CD14-positive monocyte (primary cell): ENCODE data around the gene ACAT1. TPM values are rescaled to one million over a fixed set of nuclear protein-coding genes. Genes with fewer than 3 reads are reported as not detected.
A peak's percentile ranks its signal among the peaks of the same experiment; 100 is the strongest.

ENCODE experiments used
- DNase-seq, 3 donors: peaks; one replicate each; pipeline ENCODE4 v3.0.0-alpha.2; 2011 to 2022
- H2AFZ ChIP-seq: 2 replicates; pipeline ENCODE4 v1.6.0; 2012; ENCODE audit warnings: mild to moderate bottlenecking, low read depth, low read length, inconsistent platforms; ENCODE audit not compliant: insufficient read depth, poor library complexity, severe bottlenecking
- H3K27ac ChIP-seq, 2 donors: 1 replicate in 1 of 2; 2 replicates in 1 of 2; pipeline ENCODE4 v1.5.1; 2012 to 2013; ENCODE audit warnings: low read length in 2 of 2, control low read depth in 1 of 2, inconsistent platforms in 1 of 2, low read depth in 1 of 2, mild to moderate bottlenecking in 1 of 2
- H3K27me3 ChIP-seq, 2 donors: one replicate each; pipeline versions ENCODE4 v1.6.0 to v1.6.1; 2011 to 2013; ENCODE audit warnings: low read length in 2 of 2; ENCODE audit not compliant: control insufficient read depth in 2 of 2, insufficient read depth in 2 of 2
- H3K36me3 ChIP-seq, 2 donors: replicated peaks in 1 of 2; 1 replicate in 1 of 2; 2 replicates in 1 of 2; pipeline versions ENCODE4 v1.5.1 to v1.6.1; 2012 to 2013; ENCODE audit warnings: low read length in 2 of 2, control low read depth in 1 of 2, inconsistent platforms in 1 of 2, mild to moderate bottlenecking in 1 of 2; ENCODE audit not compliant: insufficient read depth in 2 of 2, control insufficient read depth in 1 of 2
- H3K4me1 ChIP-seq, 2 donors: 1 replicate in 1 of 2; 2 replicates in 1 of 2; pipeline versions ENCODE4 v1.5.1 to v1.6.1; 2012 to 2013; ENCODE audit warnings: low read length in 2 of 2, control low read depth in 1 of 2, inconsistent platforms in 1 of 2, mild to moderate bottlenecking in 1 of 2, moderate library complexity in 1 of 2; ENCODE audit not compliant: insufficient read depth in 2 of 2, control insufficient read depth in 1 of 2
- H3K4me2 ChIP-seq: replicated peaks from 2 replicates; pipeline ENCODE3; 2012; ENCODE audit warnings: low read length, moderate library complexity, mild to moderate bottlenecking; ENCODE audit not compliant: poor library complexity, severe bottlenecking; ENCODE audit errors: extremely low read depth
- H3K4me3 ChIP-seq, 3 experiments: fragments of 200-600 bp in 1 of 3; sonication (generic) in 1 of 3; replicated peaks in 1 of 3; 1 replicate in 2 of 3; 2 replicates in 1 of 3; pipeline ENCODE4 v1.5.1; 2011 to 2013; ENCODE audit warnings: low read length in 3 of 3, mild to moderate bottlenecking in 3 of 3, control low read depth in 2 of 3, low read depth in 2 of 3, inconsistent platforms in 1 of 3, moderate library complexity in 1 of 3
- H3K79me2 ChIP-seq: 2 replicates; pipeline ENCODE4 v1.6.0; 2012; ENCODE audit warnings: mild to moderate bottlenecking, control low read depth, inconsistent platforms, low read length, moderate library complexity; ENCODE audit not compliant: insufficient read depth
- H3K9ac ChIP-seq: 2 replicates; pipeline ENCODE4 v1.6.0; 2017; ENCODE audit warnings: low read length, mild to moderate bottlenecking; ENCODE audit not compliant: insufficient read depth, poor library complexity, severe bottlenecking
- H3K9me3 ChIP-seq, 2 donors: replicated peaks in 1 of 2; 1 replicate in 1 of 2; 2 replicates in 1 of 2; pipeline versions ENCODE4 v1.5.1 to v1.6.1; 2012 to 2013; ENCODE audit warnings: low read length in 2 of 2, control low read depth in 1 of 2; ENCODE audit not compliant: control insufficient read depth in 1 of 2, insufficient read depth in 1 of 2
- H4K20me1 ChIP-seq: 2 replicates; pipeline ENCODE4 v1.6.0; 2012; ENCODE audit warnings: mild to moderate bottlenecking, low read length, control low read depth, moderate library complexity; ENCODE audit not compliant: insufficient read depth
- H3K27ac Mint-ChIP-seq, 7 donors: one replicate each; pipeline ENCODE4 v1.8.0; 2020; ENCODE audit warnings: mild to moderate bottlenecking in 7 of 7, mixed read lengths in 7 of 7, moderate library complexity in 6 of 7, inconsistent platforms in 2 of 7
- H3K27me3 Mint-ChIP-seq, 3 donors: one replicate each; pipeline ENCODE4 v1.8.0; 2021 to 2022; ENCODE audit warnings: low read depth in 3 of 3, mild to moderate bottlenecking in 3 of 3, mixed read lengths in 3 of 3, moderate library complexity in 3 of 3, inconsistent platforms in 1 of 3
- H3K36me3 Mint-ChIP-seq, 2 donors: one replicate each; pipeline ENCODE4 v1.8.0; 2020; ENCODE audit warnings: mixed read lengths in 2 of 2, inconsistent platforms in 1 of 2, mild to moderate bottlenecking in 1 of 2
- H3K4me1 Mint-ChIP-seq: one replicate; pipeline ENCODE4 v1.8.0; 2020; ENCODE audit warnings: mild to moderate bottlenecking, mixed read lengths
- H3K4me3 Mint-ChIP-seq, 2 donors: one replicate each; pipeline ENCODE4 v1.8.0; 2020; ENCODE audit warnings: mild to moderate bottlenecking in 2 of 2, mixed read lengths in 2 of 2, moderate library complexity in 1 of 2
- H3K9me3 Mint-ChIP-seq, 7 donors: one replicate each; pipeline ENCODE4 v1.8.0; 2020 to 2022; ENCODE audit warnings: mixed read lengths in 7 of 7, mild to moderate bottlenecking in 6 of 7, moderate library complexity in 6 of 7, inconsistent platforms in 2 of 7
- WGBS: methylation state at CpG from one replicate; pipeline ENCODE4 v1.1.5; 2013; ENCODE audit warnings: missing lambda C conversion rate; ENCODE audit not compliant: insufficient coverage; 5-methylcytosine and 5-hydroxymethylcytosine counted together
- intact Hi-C, 2 donors: fragments of 100-400 bp; cut with micrococcal nuclease; formaldehyde crosslinking; loops; one replicate each; pipeline versions ENCODE4 v1.15.0 to v1.15.1; 2023
- polyA plus RNA-seq, 3 donors: library from polyadenylated mRNA; depleted of rRNA in 1 of 3; unstranded in 2 of 3; stranded (reverse) in 1 of 3; fragments of 300-500 nt in 2 of 3; fragments of >200 nt in 1 of 3; fragmentation: Illumina TruSeq in 2 of 3; gene quantifications; 1 replicate in 2 of 3; 2 replicates in 1 of 3; pipeline ENCODE4 v1.2.3, GENCODE V29; 2012 to 2021
- TF ChIP-seq, protein P1 (sequence below): fragments of 200-600 bp; IDR thresholded peaks from one replicate; pipeline ENCODE4 v1.8.0; 2022; ENCODE audit warnings: antibody characterized with exemption, mild to moderate bottlenecking

Gene ACAT1
- polyA plus RNA-seq, 3 donors: 13.6 to 24.1 (median 22.3) TPM

DNA sequence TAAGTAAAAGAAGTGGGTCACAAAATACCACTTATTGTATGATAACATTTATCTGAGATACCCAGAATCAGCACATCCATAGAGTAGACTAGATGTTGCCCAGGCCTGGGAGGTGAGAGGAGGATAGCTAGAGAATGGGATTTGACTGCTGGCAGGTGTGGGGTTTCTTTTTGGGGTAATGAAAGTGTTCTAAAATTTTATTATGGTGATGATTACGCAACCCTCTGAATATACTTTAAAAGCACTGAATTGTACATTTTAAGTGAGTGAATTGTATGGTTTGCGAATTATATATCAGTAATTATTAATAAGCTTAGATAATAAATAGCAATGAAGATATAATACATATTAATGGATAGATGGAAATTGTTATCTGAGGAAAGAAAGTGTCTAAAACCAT lies 35.7 kb upstream of the ACAT1 start:
- H3K9me3 ChIP-seq: no peaks in the 10 kb centered on the region
- Mint-ChIP-seq H3K36me3 (peaks cover 55 to 70% of the 10 kb centered on the region in 2 donors), H3K9me3 (no peaks in the 10 kb centered on the region), H3K27me3 (no peaks in the 10 kb centered on the region), H3K4me1 (no peaks in the 10 kb centered on the region), H3K27ac (no peak overlapping the region), H3K4me3 (no peak overlapping the region)
- no peaks in the 10 kb centered on the region for H3K79me2 ChIP-seq
- no CpG with 5 or more reads among the region's 2 CpGs for WGBS
- H3K27ac ChIP-seq: no peak overlapping the region
- TF ChIP-seq, protein P1, sequence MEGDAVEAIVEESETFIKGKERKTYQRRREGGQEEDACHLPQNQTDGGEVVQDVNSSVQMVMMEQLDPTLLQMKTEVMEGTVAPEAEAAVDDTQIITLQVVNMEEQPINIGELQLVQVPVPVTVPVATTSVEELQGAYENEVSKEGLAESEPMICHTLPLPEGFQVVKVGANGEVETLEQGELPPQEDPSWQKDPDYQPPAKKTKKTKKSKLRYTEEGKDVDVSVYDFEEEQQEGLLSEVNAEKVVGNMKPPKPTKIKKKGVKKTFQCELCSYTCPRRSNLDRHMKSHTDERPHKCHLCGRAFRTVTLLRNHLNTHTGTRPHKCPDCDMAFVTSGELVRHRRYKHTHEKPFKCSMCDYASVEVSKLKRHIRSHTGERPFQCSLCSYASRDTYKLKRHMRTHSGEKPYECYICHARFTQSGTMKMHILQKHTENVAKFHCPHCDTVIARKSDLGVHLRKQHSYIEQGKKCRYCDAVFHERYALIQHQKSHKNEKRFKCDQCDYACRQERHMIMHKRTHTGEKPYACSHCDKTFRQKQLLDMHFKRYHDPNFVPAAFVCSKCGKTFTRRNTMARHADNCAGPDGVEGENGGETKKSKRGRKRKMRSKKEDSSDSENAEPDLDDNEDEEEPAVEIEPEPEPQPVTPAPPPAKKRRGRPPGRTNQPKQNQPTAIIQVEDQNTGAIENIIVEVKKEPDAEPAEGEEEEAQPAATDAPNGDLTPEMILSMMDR: no peak
- H2AFZ ChIP-seq: no peak overlapping the region
- peaks cover 44 to 79% of the 10 kb centered on the region in 2 donors for H3K36me3 ChIP-seq
- H3K27me3 ChIP-seq: no peaks in the 10 kb centered on the region
- H4K20me1 ChIP-seq: no peaks in the 10 kb centered on the region
- H3K4me2 ChIP-seq: no peak overlapping the region
- no peak overlapping the region for H3K4me3 ChIP-seq
- no peaks in the 10 kb centered on the region for H3K4me1 ChIP-seq
- H3K9ac ChIP-seq: no peak overlapping the region
- intact Hi-C loops: no loop called here
- no peak for DNase-seq

DNA sequence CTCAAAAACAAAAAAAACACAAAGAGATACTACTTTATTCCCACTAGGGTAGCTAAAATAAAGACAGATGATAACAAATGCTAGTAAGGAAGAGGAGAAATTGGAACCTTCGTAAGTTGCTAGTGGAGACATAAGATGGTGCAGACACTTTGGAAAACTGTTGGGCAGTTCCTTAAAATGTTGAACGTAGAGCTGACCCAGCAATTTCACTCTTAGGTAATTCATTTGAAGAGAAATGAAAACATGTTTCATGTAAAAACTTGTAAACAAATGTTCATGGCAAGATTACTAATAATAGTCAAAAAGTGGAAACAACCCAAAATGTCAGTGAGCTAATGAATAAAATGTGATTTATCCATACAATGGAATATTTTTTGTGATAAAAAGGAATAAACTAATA lies 29.2 kb upstream of the ACAT1 start:
- Histone ChIP-seq H3K4me2 (no peak overlapping the region), H3K27me3 (no peaks in the 10 kb centered on the region), H3K36me3 (peaks cover 61 to 90% of the 10 kb centered on the region in 2 donors), H3K4me1 (no peaks in the 10 kb centered on the region), H4K20me1 (no peaks in the 10 kb centered on the region), H2AFZ (no peak overlapping the region), H3K9ac (no peak overlapping the region), H3K79me2 (no peaks in the 10 kb centered on the region), H3K9me3 (no peaks in the 10 kb centered on the region), H3K4me3 (no peak overlapping the region), H3K27ac (no peak overlapping the region)
- no peaks in the 10 kb centered on the region for H3K4me1 Mint-ChIP-seq
- TF ChIP-seq, protein P1: no peak
- WGBS: 90% methylated on average over 1 of the region's 2 CpGs
- no peak overlapping the region for H3K4me3 Mint-ChIP-seq
- intact Hi-C loops: no loop called here
- no peak for DNase-seq
- peak overlapping the region in 1 of 7 donors; percentile 65 for H3K27ac Mint-ChIP-seq
- peaks cover 55 to 76% of the 10 kb centered on the region in 2 donors for H3K36me3 Mint-ChIP-seq
- H3K27me3 Mint-ChIP-seq: no peaks in the 10 kb centered on the region
- H3K9me3 Mint-ChIP-seq: no peaks in the 10 kb centered on the region
